Measurements from ENCODE around the gene DNMT3A.

DNMT3A gene

GRCh38 chr2:25201265-25201664, 140.5 kb downstream of the DNMT3A start:
- H3K9me3 ChIP-seq (ENCODE audit: control insufficient read depth, low read length), result no peaks in the 10 kb centered on the region
- 70 to 77% methylated on average over 2 to 4 of the region's 6 CpGs for WGBS, 2 experiments (ENCODE audit: insufficient coverage in 2 of 2)
- no peak overlapping the region for H3K27ac ChIP-seq (ENCODE audit: low read depth, low read length, severe bottlenecking)
- no peaks in the 10 kb centered on the region for H3K36me3 ChIP-seq (ENCODE audit: control insufficient read depth, insufficient read depth, low read length)
- peaks cover 9% of the 10 kb centered on the region for H3K4me1 ChIP-seq (ENCODE audit: control insufficient read depth, insufficient read depth, low read length, poor library complexity, severe bottlenecking)
- H3K4me3 ChIP-seq (ENCODE audit: extremely low read depth, insufficient read depth, low read length, poor library complexity, severe bottlenecking), result no peak overlapping the region

GRCh38 chr2:25198576-25198975, 143.1 kb downstream of the DNMT3A start:
- Histone ChIP-seq H3K36me3 (ENCODE audit: control insufficient read depth, insufficient read depth, low read length) (no peaks in the 10 kb centered on the region), H3K9me3 (ENCODE audit: control insufficient read depth, low read length) (no peaks in the 10 kb centered on the region), H3K4me3 (ENCODE audit: extremely low read depth, insufficient read depth, low read length, poor library complexity, severe bottlenecking) (no peak overlapping the region), H3K4me1 (ENCODE audit: control insufficient read depth, insufficient read depth, low read length, poor library complexity, severe bottlenecking) (peaks cover 9% of the 10 kb centered on the region), H3K27ac (ENCODE audit: low read depth, low read length, severe bottlenecking) (no peak overlapping the region)
- WGBS, 2 experiments (ENCODE audit: insufficient coverage in 2 of 2), result 80% methylated on average over 1 of the region's 5 CpGs; no CpG with 5 or more reads in 1 of the 2 experiments

GRCh38 chr2:25198209-25198525, 143.6 kb downstream of the DNMT3A start:
- no peaks in the 10 kb centered on the region for H3K36me3 ChIP-seq (ENCODE audit: control insufficient read depth, insufficient read depth, low read length)
- H3K4me3 ChIP-seq (ENCODE audit: extremely low read depth, insufficient read depth, low read length, poor library complexity, severe bottlenecking), result no peak overlapping the region
- 14 to 50% methylated on average over 1 of the region's 4 CpGs for WGBS, 2 experiments (ENCODE audit: insufficient coverage in 2 of 2)
- H3K4me1 ChIP-seq (ENCODE audit: control insufficient read depth, insufficient read depth, low read length, poor library complexity, severe bottlenecking), result peaks cover 9% of the 10 kb centered on the region
- H3K27ac ChIP-seq (ENCODE audit: low read depth, low read length, severe bottlenecking), result peak overlapping the region; percentile 52
- no peaks in the 10 kb centered on the region for H3K9me3 ChIP-seq (ENCODE audit: control insufficient read depth, low read length)

- no peaks in the 10 kb centered on the region for H3K9me3 ChIP-seq (ENCODE audit: control insufficient read depth, low read length)
- no peaks in the 10 kb centered on the region for H3K36me3 ChIP-seq (ENCODE audit: control insufficient read depth, insufficient read depth, low read length)
- peak overlapping the region; percentile 52 for H3K27ac ChIP-seq (ENCODE audit: low read depth, low read length, severe bottlenecking)
- peaks cover 9% of the 10 kb centered on the region for H3K4me1 ChIP-seq (ENCODE audit: control insufficient read depth, insufficient read depth, low read length, poor library complexity, severe bottlenecking)
- no peak overlapping the region for H3K4me3 ChIP-seq (ENCODE audit: extremely low read depth, insufficient read depth, low read length, poor library complexity, severe bottlenecking)
- 80 to 85% methylated on average over 9 to 12 of the region's 12 CpGs for whole genome bisulfite sequencing, 2 experiments (ENCODE audit: insufficient coverage in 2 of 2)
Measured at GRCh38 chr2:25197336-25198208, 144.2 kb downstream of the DNMT3A start.

GRCh38 chr2:25194576-25195122, 147.1 kb downstream of the DNMT3A start:
- Histone ChIP-seq H3K4me1 (ENCODE audit: control insufficient read depth, insufficient read depth, low read length, poor library complexity, severe bottlenecking) (peaks cover 13% of the 10 kb centered on the region), H3K4me3 (ENCODE audit: extremely low read depth, insufficient read depth, low read length, poor library complexity, severe bottlenecking) (no peak overlapping the region), H3K36me3 (ENCODE audit: control insufficient read depth, insufficient read depth, low read length) (no peaks in the 10 kb centered on the region), H3K27ac (ENCODE audit: low read depth, low read length, severe bottlenecking) (no peak overlapping the region), H3K9me3 (ENCODE audit: control insufficient read depth, low read length) (no peaks in the 10 kb centered on the region)
- WGBS, 2 experiments (ENCODE audit: insufficient coverage in 2 of 2), result 79 to 84% methylated on average over 7 to 9 of the region's 9 CpGs

GRCh38 chr2:25190536-25190935, 151.2 kb downstream of the DNMT3A start:
- 100% methylated on average over 1 of the region's 5 CpGs; no CpG with 5 or more reads in 1 of the 2 experiments for WGBS, 2 experiments (ENCODE audit: insufficient coverage in 2 of 2)
- Histone ChIP-seq H3K9me3 (ENCODE audit: control insufficient read depth, low read length) (no peaks in the 10 kb centered on the region), H3K36me3 (ENCODE audit: control insufficient read depth, insufficient read depth, low read length) (no peaks in the 10 kb centered on the region), H3K4me1 (ENCODE audit: control insufficient read depth, insufficient read depth, low read length, poor library complexity, severe bottlenecking) (peaks cover 4% of the 10 kb centered on the region), H3K27ac (ENCODE audit: low read depth, low read length, severe bottlenecking) (no peak overlapping the region), H3K4me3 (ENCODE audit: extremely low read depth, insufficient read depth, low read length, poor library complexity, severe bottlenecking) (no peak overlapping the region)

- Histone ChIP-seq H3K27ac (ENCODE audit: low read depth, low read length, severe bottlenecking) (no peak overlapping the region), H3K9me3 (ENCODE audit: control insufficient read depth, low read length) (no peaks in the 10 kb centered on the region), H3K36me3 (ENCODE audit: control insufficient read depth, insufficient read depth, low read length) (no peaks in the 10 kb centered on the region), H3K4me3 (ENCODE audit: extremely low read depth, insufficient read depth, low read length, poor library complexity, severe bottlenecking) (no peak overlapping the region), H3K4me1 (ENCODE audit: control insufficient read depth, insufficient read depth, low read length, poor library complexity, severe bottlenecking) (peaks cover 4% of the 10 kb centered on the region)
- WGBS, 2 experiments (ENCODE audit: insufficient coverage in 2 of 2), result no CpG with 5 or more reads among the region's 4 CpGs
Measured at GRCh38 chr2:25188405-25188804, 153.3 kb downstream of the DNMT3A start.

GRCh38 chr2:25187729-25188350, 153.9 kb downstream of the DNMT3A start:
- H3K9me3 ChIP-seq (ENCODE audit: control insufficient read depth, low read length), result no peaks in the 10 kb centered on the region
- WGBS, 2 experiments (ENCODE audit: insufficient coverage in 2 of 2), result 85 to 86% methylated on average over 11 of the region's 11 CpGs
- no peaks in the 10 kb centered on the region for H3K36me3 ChIP-seq (ENCODE audit: control insufficient read depth, insufficient read depth, low read length)
- H3K27ac ChIP-seq (ENCODE audit: low read depth, low read length, severe bottlenecking), result no peak overlapping the region
- H3K4me3 ChIP-seq (ENCODE audit: extremely low read depth, insufficient read depth, low read length, poor library complexity, severe bottlenecking), result no peak overlapping the region
- H3K4me1 ChIP-seq (ENCODE audit: control insufficient read depth, insufficient read depth, low read length, poor library complexity, severe bottlenecking), result peaks cover 4% of the 10 kb centered on the region

GRCh38 chr2:25184254-25184653, 157.5 kb downstream of the DNMT3A start:
- H3K27ac ChIP-seq (ENCODE audit: low read depth, low read length, severe bottlenecking), result no peak overlapping the region
- peaks cover 9% of the 10 kb centered on the region for H3K9me3 ChIP-seq (ENCODE audit: control insufficient read depth, low read length)
- WGBS, 2 experiments (ENCODE audit: insufficient coverage in 2 of 2), result 81 to 85% methylated on average over 5 of the region's 5 CpGs
- no peaks in the 10 kb centered on the region for H3K4me1 ChIP-seq (ENCODE audit: control insufficient read depth, insufficient read depth, low read length, poor library complexity, severe bottlenecking)
- no peaks in the 10 kb centered on the region for H3K36me3 ChIP-seq (ENCODE audit: control insufficient read depth, insufficient read depth, low read length)
- H3K4me3 ChIP-seq (ENCODE audit: extremely low read depth, insufficient read depth, low read length, poor library complexity, severe bottlenecking), result no peak overlapping the region

GRCh38 chr2:25178976-25179375, 162.7 kb downstream of the DNMT3A start:
- peaks cover 4% of the 10 kb centered on the region for H3K4me1 ChIP-seq (ENCODE audit: control insufficient read depth, insufficient read depth, low read length, poor library complexity, severe bottlenecking)
- H3K36me3 ChIP-seq (ENCODE audit: control insufficient read depth, insufficient read depth, low read length), result no peaks in the 10 kb centered on the region
- no peak overlapping the region for H3K4me3 ChIP-seq (ENCODE audit: extremely low read depth, insufficient read depth, low read length, poor library complexity, severe bottlenecking)
- WGBS, 2 experiments (ENCODE audit: insufficient coverage in 2 of 2), result 92 to 94% methylated on average over 5 to 8 of the region's 10 CpGs
- no peak overlapping the region for H3K27ac ChIP-seq (ENCODE audit: low read depth, low read length, severe bottlenecking)
- H3K9me3 ChIP-seq (ENCODE audit: control insufficient read depth, low read length), result peaks cover 9% of the 10 kb centered on the region

Measured in mesodermal cell (in vitro differentiated cells).